Uterus (tissue), 4 donors: Measurements from ENCODE around the gene NOX1. TPM values are rescaled to one million over a fixed set of nuclear protein-coding genes. Genes with fewer than 3 reads are reported as not detected.
"Not testable (repeated sequence)": the region's sequence is repeated elsewhere in the genome, so short reads cannot be mapped to it uniquely, and the experiment has no call there.

Experiments
- DNase-seq, 2 donors: peaks; one replicate each; pipeline ENCODE4 v3.0.0-alpha.2; 2019 to 2020
- H3K27ac ChIP-seq, 2 donors: fragments of 200-600 bp; sonication (generic); 1 replicate in 1 of 2; 2 replicates in 1 of 2; pipeline ENCODE4 v1.5.1; 2016 to 2018
- H3K27me3 ChIP-seq, 2 donors: fragments of 200-600 bp; sonication (generic); one replicate each; pipeline ENCODE4 v1.5.1; 2018 to 2019; ENCODE audit warnings: control low read depth in 1 of 2
- H3K36me3 ChIP-seq, 2 donors: fragments of 200-600 bp; sonication (generic); one replicate each; pipeline ENCODE4 v1.5.1; 2019; ENCODE audit warnings: control low read depth in 1 of 2
- H3K4me1 ChIP-seq, 2 donors: fragments of 200-600 bp; sonication (generic); one replicate each; pipeline ENCODE4 v1.5.1; 2018 to 2019; ENCODE audit warnings: control low read depth in 1 of 2
- H3K4me3 ChIP-seq, 2 donors: fragments of 200-600 bp; sonication (generic); 1 replicate in 1 of 2; 2 replicates in 1 of 2; pipeline ENCODE4 v1.5.1; 2018 to 2019; ENCODE audit warnings: mild to moderate bottlenecking in 1 of 2
- H3K9me3 ChIP-seq, 2 donors: fragments of 200-600 bp; sonication (generic); one replicate each; pipeline ENCODE4 v1.5.1; 2019; ENCODE audit warnings: control low read depth in 1 of 2
- CTCF ChIP-seq, 4 experiments: fragments of 200-600 bp in 2 of 4; fragments of 450-650 bp in 2 of 4; sonication (generic) in 2 of 4; IDR thresholded peaks; one replicate each; pipeline ENCODE4 v1.5.1; 2016 to 2019; ENCODE audit warnings: antibody characterized with exemption in 4 of 4, mild to moderate bottlenecking in 2 of 4, moderate library complexity in 1 of 4
- POLR2A ChIP-seq, 2 donors: fragments of 450-650 bp; IDR thresholded peaks; one replicate each; pipeline ENCODE4 v1.6.1; 2016; ENCODE audit warnings: antibody characterized with exemption in 2 of 2, mild to moderate bottlenecking in 1 of 2, moderate library complexity in 1 of 2
- intact Hi-C: fragments of 100-400 bp; cut with DNase I; formaldehyde crosslinking; loops from one replicate; pipeline ENCODE4 v1.15.1; 2023; ENCODE audit warnings: low total_unique reads
- total RNA-seq, 4 donors: library from RNA; depleted of rRNA in 3 of 4; stranded (reverse); fragments of >200 nt in 3 of 4; gene quantifications; one replicate each; pipeline versions ENCODE4 v1.1.0 to v1.2.4, GENCODE V29; 2014 to 2023
- donor health status: DM: yes; HTN: yes; CAD: no.

Gene NOX1
- total RNA-seq, 4 donors from 2014 or later, result not detected

- Histone ChIP-seq H3K27ac (peak within 1 kb of the TSS; percentile 43), H3K4me1 (no peaks in the 10 kb centered on the region), H3K4me3 (peak within 1 kb of the TSS; percentile 37 to 47), H3K9me3 (no peaks in the 10 kb centered on the region), H3K36me3 (no peaks in the 10 kb centered on the region), H3K27me3 (peaks cover 0 to 4% of the 10 kb centered on the region in 2 donors)
- intact Hi-C loops, result no loop called here
- no peak for TF ChIP-seq POLR2A (IDR thresholded peaks at IDR 0.05)
- TF ChIP-seq CTCF (IDR thresholded peaks at IDR 0.05), result peak in 2 of 4 experiments; percentile 14 to 38
- peak; percentile 66 to 77 for DNase-seq
These were observed 54.1 kb downstream of the NOX1 start, which contains the start of gene CSTF2 for GRCh38 chrX:100819837-100820666. TSS of gene CSTF2 (plus strand) at chrX:100820391. CDS start at chrX:100820417, 26 bp downstream.

- peak in 1 of 2 donors; percentile 15 for DNase-seq
- no peaks in the 10 kb centered on the region for H3K4me1 ChIP-seq
- H3K4me3 ChIP-seq, result peak overlapping the region; percentile 37 to 47
- H3K27ac ChIP-seq, result peak overlapping the region; percentile 43
- no peaks in the 10 kb centered on the region for H3K36me3 ChIP-seq
- H3K9me3 ChIP-seq, result no peaks in the 10 kb centered on the region
- no peak for TF ChIP-seq POLR2A (IDR thresholded peaks at IDR 0.05)
- TF ChIP-seq CTCF (IDR thresholded peaks at IDR 0.05), result no peak
- no peaks in the 10 kb centered on the region for H3K27me3 ChIP-seq
- intact Hi-C loops, result no loop called here
These were observed 54.7 kb downstream of the NOX1 start for GRCh38 chrX:100819534-100819836.

GRCh38 chrX:100817340-100817739 lies 56.8 kb downstream of the NOX1 start:
- DNase-seq, result no peak
- Histone ChIP-seq H3K4me1 (no peaks in the 10 kb centered on the region), H3K27me3 (no peaks in the 10 kb centered on the region), H3K27ac (no peak overlapping the region), H3K4me3 (no peak overlapping the region), H3K36me3 (no peaks in the 10 kb centered on the region), H3K9me3 (no peaks in the 10 kb centered on the region)
- intact Hi-C loops, result no loop called here
- TF ChIP-seq CTCF (IDR thresholded peaks at IDR 0.05), result no peak

GRCh38 chrX:100812216-100813158 lies 61.7 kb downstream of the NOX1 start:
- H3K9me3 ChIP-seq, result no peaks in the 10 kb centered on the region
- no peaks in the 10 kb centered on the region for H3K27me3 ChIP-seq
- intact Hi-C loops, result no loop called here
- H3K27ac ChIP-seq, result no peak overlapping the region
- TF ChIP-seq POLR2A (IDR thresholded peaks at IDR 0.05) (no peak), CTCF (IDR thresholded peaks at IDR 0.05) (no peak)
- DNase-seq, result no peak
- H3K4me1 ChIP-seq, result no peaks in the 10 kb centered on the region
- no peaks in the 10 kb centered on the region for H3K36me3 ChIP-seq
- no peak overlapping the region for H3K4me3 ChIP-seq

GRCh38 chrX:100808265-100808664 lies 65.9 kb downstream of the NOX1 start:
- H3K9me3 ChIP-seq, H3K4me1 ChIP-seq, H3K36me3 ChIP-seq, H3K27me3 ChIP-seq, intact Hi-C loops, H3K27ac ChIP-seq, DNase-seq, H3K4me3 ChIP-seq: not testable (repeated sequence)
